Parathyroid adenoma (tissue), 2 donors: ENCODE results near the gene IFNE.

Experiments used
- H2AFZ ChIP-seq: fragments of 300-600 bp; sonication (generic); one replicate; pipeline ENCODE4 v1.7.0; 2017; ENCODE audit warnings: antibody characterized with exemption, mild to moderate bottlenecking
- H3K27ac ChIP-seq: fragments of 300-600 bp; sonication (generic); one replicate; pipeline ENCODE4 v1.7.0; 2017
- H3K27me3 ChIP-seq: fragments of 300-600 bp; sonication (generic); one replicate; pipeline ENCODE4 v1.7.0; 2017; ENCODE audit warnings: low read length; ENCODE audit not compliant: control insufficient read depth, insufficient read depth
- H3K36me3 ChIP-seq: fragments of 300-600 bp; sonication (generic); one replicate; pipeline ENCODE4 v1.7.0; 2017; ENCODE audit warnings: low read length; ENCODE audit not compliant: control insufficient read depth, insufficient read depth
- H3K4me1 ChIP-seq: fragments of 300-600 bp; sonication (generic); one replicate; pipeline ENCODE4 v1.7.0; 2017; ENCODE audit warnings: control low read depth
- H3K4me2 ChIP-seq: fragments of 300-600 bp; sonication (generic); one replicate; pipeline ENCODE4 v1.7.0; 2017; ENCODE audit warnings: low read length
- H3K4me3 ChIP-seq: fragments of 300-600 bp; sonication (generic); one replicate; pipeline ENCODE4 v1.7.0; 2017; ENCODE audit warnings: low read depth, low read length
- H3K79me2 ChIP-seq: fragments of 300-600 bp; sonication (generic); one replicate; pipeline ENCODE4 v1.7.0; 2017; ENCODE audit warnings: control low read depth
- H3K9ac ChIP-seq: fragments of 300-600 bp; sonication (generic); one replicate; pipeline ENCODE4 v1.7.0; 2017; ENCODE audit warnings: mild to moderate bottlenecking
- H3K9me3 ChIP-seq: fragments of 300-600 bp; sonication (generic); one replicate; pipeline ENCODE4 v1.7.0; 2017; ENCODE audit warnings: low read length; ENCODE audit not compliant: control insufficient read depth
- TF ChIP-seq, protein P1 (sequence below): fragments of 300-600 bp; sonication (generic); IDR thresholded peaks from one replicate; pipeline ENCODE4 v1.7.0; 2017; ENCODE audit warnings: antibody characterized with exemption, mild to moderate bottlenecking
- donor health status: primary hyperparathyroidism.

The IFNE gene

GRCh38 chr9:21434202-21435014 lies 47.7 kb downstream of the IFNE start:
- no peak overlapping the region for H3K9ac ChIP-seq
- no peaks in the 10 kb centered on the region for H3K27me3 ChIP-seq
- no peaks in the 10 kb centered on the region for H3K4me1 ChIP-seq
- H2AFZ ChIP-seq, result no peak overlapping the region
- no peaks in the 10 kb centered on the region for H3K9me3 ChIP-seq
- H3K4me2 ChIP-seq, result no peak overlapping the region
- no peak overlapping the region for H3K4me3 ChIP-seq
- TF ChIP-seq, protein P1, sequence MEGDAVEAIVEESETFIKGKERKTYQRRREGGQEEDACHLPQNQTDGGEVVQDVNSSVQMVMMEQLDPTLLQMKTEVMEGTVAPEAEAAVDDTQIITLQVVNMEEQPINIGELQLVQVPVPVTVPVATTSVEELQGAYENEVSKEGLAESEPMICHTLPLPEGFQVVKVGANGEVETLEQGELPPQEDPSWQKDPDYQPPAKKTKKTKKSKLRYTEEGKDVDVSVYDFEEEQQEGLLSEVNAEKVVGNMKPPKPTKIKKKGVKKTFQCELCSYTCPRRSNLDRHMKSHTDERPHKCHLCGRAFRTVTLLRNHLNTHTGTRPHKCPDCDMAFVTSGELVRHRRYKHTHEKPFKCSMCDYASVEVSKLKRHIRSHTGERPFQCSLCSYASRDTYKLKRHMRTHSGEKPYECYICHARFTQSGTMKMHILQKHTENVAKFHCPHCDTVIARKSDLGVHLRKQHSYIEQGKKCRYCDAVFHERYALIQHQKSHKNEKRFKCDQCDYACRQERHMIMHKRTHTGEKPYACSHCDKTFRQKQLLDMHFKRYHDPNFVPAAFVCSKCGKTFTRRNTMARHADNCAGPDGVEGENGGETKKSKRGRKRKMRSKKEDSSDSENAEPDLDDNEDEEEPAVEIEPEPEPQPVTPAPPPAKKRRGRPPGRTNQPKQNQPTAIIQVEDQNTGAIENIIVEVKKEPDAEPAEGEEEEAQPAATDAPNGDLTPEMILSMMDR, result no peak
- no peak overlapping the region for H3K27ac ChIP-seq
- H3K36me3 ChIP-seq, result no peaks in the 10 kb centered on the region
- no peaks in the 10 kb centered on the region for H3K79me2 ChIP-seq

DNA sequence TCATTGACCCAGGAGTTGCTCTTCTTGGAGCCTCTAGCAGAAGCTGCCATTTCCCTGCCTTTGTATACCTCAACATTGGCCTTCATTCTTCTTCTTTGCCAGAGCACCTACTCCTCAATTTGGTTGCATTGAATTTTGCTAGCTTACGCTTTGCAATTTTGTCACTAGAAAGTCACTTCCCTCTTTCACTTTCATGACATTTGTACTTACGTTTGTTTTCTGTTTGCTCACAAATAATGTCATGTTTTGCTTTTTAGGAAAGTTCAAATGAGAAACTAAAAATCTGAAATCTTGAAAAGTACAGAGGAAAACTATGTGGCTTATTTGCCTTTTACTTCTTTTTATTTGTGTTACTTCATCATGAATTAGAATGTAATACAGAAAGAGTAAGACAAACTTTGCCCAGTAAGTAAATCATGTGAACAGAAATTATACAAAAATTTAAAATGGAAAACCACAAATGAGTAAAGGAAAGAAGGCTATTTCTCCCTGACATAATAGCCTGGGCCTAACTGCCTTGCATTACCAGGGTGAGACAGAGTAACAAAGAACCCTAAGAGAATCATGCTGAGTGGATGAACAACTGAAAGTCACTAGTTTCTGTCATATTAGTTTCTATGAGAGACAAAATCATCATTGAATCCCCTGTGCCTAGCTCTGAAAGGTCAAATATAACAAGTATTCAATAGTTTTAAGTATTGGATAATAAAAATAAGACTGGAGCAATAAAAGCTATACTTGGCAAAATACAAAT lies 49.3 kb downstream of the IFNE start:
- TF ChIP-seq, protein P1, result no peak
- Histone ChIP-seq H3K36me3 (peaks cover 3% of the 10 kb centered on the region), H3K9ac (no peak overlapping the region)

More for the DNA sequence above, 49.3 kb downstream of the IFNE start:
- no peaks in the 10 kb centered on the region for H3K9me3 ChIP-seq
- no peak overlapping the region for H3K4me2 ChIP-seq
- H3K4me3 ChIP-seq, result no peak overlapping the region
- H3K4me1 ChIP-seq, result no peaks in the 10 kb centered on the region
- no peak overlapping the region for H2AFZ ChIP-seq
- H3K27me3 ChIP-seq, result no peaks in the 10 kb centered on the region
- no peak overlapping the region for H3K27ac ChIP-seq
- H3K79me2 ChIP-seq, result no peaks in the 10 kb centered on the region
